ENCODE measurements around the gene SHMT1. TPM values are rescaled to one million over a fixed set of nuclear protein-coding genes. Genes with fewer than 3 reads are reported as not detected.

The SHMT1 gene
- total RNA-seq, 4 donors from 2014 or later: 37.8 to 56.0 (median 49.2) TPM

- Histone ChIP-seq H3K4me1 (no peaks in the 10 kb centered on the region), H3K9me3 (no peaks in the 10 kb centered on the region), H3K27me3 (no peaks in the 10 kb centered on the region), H3K4me3 (no peak overlapping the region), H3K27ac (no peak overlapping the region), H3K36me3 (peaks cover 92% of the 10 kb centered on the region)
- no peak for DNase-seq (ENCODE audit: low spot score in 2 of 2)
- no peak for TF ChIP-seq POLR2A (IDR thresholded peaks at IDR 0.05)
- TF ChIP-seq POLR2AphosphoS5 (IDR thresholded peaks at IDR 0.05): no peak
- TF ChIP-seq EP300 (IDR thresholded peaks at IDR 0.05): no peak
- TF ChIP-seq CTCF (IDR thresholded peaks at IDR 0.05): no peak
- WGBS: 86% methylated on average over 3 of the region's 3 CpGs
Measured at GRCh38 chr17:18278867-18279266, 84.5 kb downstream of the SHMT1 start.

Other genes starting within 250 kb of the SHMT1 start
- 10 to 100 TPM; 67.1 to 92.7 (median 73.2) TPM for gene ALKBH5, start 179.7 kb downstream of the SHMT1 start, total RNA-seq
- 10 to 100 TPM; 27.7 to 37.1 (median 32.8) TPM for gene LLGL1, start 137.9 kb downstream of the SHMT1 start, total RNA-seq
- gene FLII, start 104.8 kb downstream of the SHMT1 start, total RNA-seq: 100 to 1,000 TPM; 254 to 350 (median 291) TPM
- gene MIEF2, start 102.9 kb downstream of the SHMT1 start, total RNA-seq: 10 to 100 TPM; 19.5 to 39.2 (median 27.5) TPM
- 10 to 100 TPM; 22.9 to 47.2 (median 27.5) TPM for gene TOP3A, start 48.6 kb downstream of the SHMT1 start, total RNA-seq
- gene SMCR8, start 48.3 kb downstream of the SHMT1 start, total RNA-seq: 10 to 100 TPM; 16.7 to 25.5 (median 22.4) TPM
- gene EVPLL, start 14.2 kb upstream of the SHMT1 start, total RNA-seq: 10 to 100 TPM in 2 of 4 donors, 1 to 10 TPM in 2; 3.7 to 15.6 (median 9.2) TPM
- under 1 TPM in 1 of 4 donors, not detected in 3; 0.25 TPM for gene LGALS9C, start 113.2 kb upstream of the SHMT1 start, total RNA-seq

Data from suprapubic skin (tissue), 4 donors.